ENCODE results near the gene SUCLG1. TPM values are rescaled to one million over a fixed set of nuclear protein-coding genes. Genes with fewer than 3 reads are reported as not detected.

SUCLG1 gene
- polyA plus RNA-seq, 2 of the 4 experiments (the other 2 are of a cell fraction): 90.0 to 144 TPM

DNA sequence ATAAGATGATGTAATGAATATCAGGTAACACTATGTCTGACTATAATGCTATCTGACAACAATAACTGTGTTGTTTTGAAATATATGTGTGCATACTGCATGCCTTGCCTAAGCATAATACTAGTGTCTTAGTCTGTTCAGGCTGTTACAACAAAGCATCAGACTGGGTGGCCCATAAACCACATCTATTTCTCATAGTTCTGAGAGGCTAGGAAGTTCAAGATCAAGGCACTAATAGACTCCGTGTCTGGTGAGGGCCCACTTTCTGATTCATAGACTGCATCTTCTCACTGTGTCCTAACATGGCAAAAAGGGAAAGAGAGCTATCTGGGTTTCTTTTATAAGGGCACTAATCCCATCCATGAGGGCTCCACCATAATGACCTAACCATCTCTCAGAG is 80.1 kb downstream of the SUCLG1 start:
- TF ChIP-seq, protein P1, sequence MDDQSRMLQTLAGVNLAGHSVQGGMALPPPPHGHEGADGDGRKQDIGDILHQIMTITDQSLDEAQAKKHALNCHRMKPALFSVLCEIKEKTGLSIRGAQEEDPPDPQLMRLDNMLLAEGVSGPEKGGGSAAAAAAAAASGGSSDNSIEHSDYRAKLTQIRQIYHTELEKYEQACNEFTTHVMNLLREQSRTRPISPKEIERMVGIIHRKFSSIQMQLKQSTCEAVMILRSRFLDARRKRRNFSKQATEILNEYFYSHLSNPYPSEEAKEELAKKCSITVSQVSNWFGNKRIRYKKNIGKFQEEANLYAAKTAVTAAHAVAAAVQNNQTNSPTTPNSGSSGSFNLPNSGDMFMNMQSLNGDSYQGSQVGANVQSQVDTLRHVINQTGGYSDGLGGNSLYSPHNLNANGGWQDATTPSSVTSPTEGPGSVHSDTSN (IDR thresholded peaks at IDR 0.05): no peak
- TF ChIP-seq SREBF2 (IDR thresholded peaks at IDR 0.05) (no peak), POLR2A (IDR thresholded peaks at IDR 0.05; ENCODE audit: low read length) (no peak), EP300 (IDR thresholded peaks at IDR 0.05) (no peak), HOXB5 (CRISPR knock-in tag; IDR thresholded peaks at IDR 0.05) (no peak), CHD2 (IDR thresholded peaks at IDR 0.05; ENCODE audit: low read length, partially characterized antibody) (no peak), TP53 (CRISPR knock-in tag; IDR thresholded peaks at IDR 0.05) (no peak), KDM5A (IDR thresholded peaks at IDR 0.05) (no peak)
- TF ChIP-seq, protein P2, sequence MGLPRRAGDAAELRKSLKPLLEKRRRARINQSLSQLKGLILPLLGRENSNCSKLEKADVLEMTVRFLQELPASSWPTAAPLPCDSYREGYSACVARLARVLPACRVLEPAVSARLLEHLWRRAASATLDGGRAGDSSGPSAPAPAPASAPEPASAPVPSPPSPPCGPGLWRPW (IDR thresholded peaks at IDR 0.05): no peak
- DNase-seq (ENCODE audit: low read depth in 1 of 2, low spot score in 1 of 2): no peak
- ChIA-PET CTCF (no interaction called here), POLR2A (no interaction called here)
- H3K9me3 ChIP-seq: no peaks in the 10 kb centered on the region
- FAIRE-seq: no peak
- no peaks in the 10 kb centered on the region for H3K4me1 ChIP-seq
- no peak overlapping the region for H3K4me3 ChIP-seq
- WGBS (ENCODE audit: missing lambda C conversion rate): 10% methylated on average over 1 of the region's 1 CpG
- H3K27ac ChIP-seq: no peak overlapping the region
- ATAC-seq: no peak
- H3K4me2 ChIP-seq: no peak overlapping the region

DNA sequence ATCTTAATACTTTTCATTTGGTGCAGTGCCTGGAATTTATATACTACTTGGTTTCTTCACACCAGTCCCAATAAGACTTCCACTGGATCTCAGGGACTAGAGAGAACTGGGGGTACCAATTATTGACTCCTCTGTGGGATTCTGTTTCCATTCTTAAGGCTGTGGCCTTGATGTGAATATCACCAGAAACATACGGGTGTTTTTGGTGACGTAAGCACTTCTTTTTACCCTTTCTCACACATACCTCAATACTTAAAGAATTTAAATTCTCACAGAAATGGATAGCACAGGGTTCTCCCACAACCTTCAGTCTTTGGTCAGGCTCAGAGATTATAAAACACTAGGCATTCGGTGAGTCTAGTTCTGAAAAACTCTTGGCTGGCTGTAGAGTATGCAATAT is 84.1 kb downstream of the SUCLG1 start:
- Histone ChIP-seq H3K9me3 (no peaks in the 10 kb centered on the region), H3K27ac (no peak overlapping the region), H3K4me3 (no peak overlapping the region), H3K4me2 (no peak overlapping the region), H3K4me1 (no peaks in the 10 kb centered on the region)
- DNase-seq (ENCODE audit: low read depth in 1 of 2, low spot score in 1 of 2) (no peak), ATAC-seq (no peak), FAIRE-seq (no peak)
- no peak for TF ChIP-seq HEYL (CRISPR knock-in tag; IDR thresholded peaks at IDR 0.05)
- no peak for TF ChIP-seq MAFK (IDR thresholded peaks at IDR 0.05; ENCODE audit: partially characterized antibody)
- ChIA-PET CTCF (no interaction called here), POLR2A (no interaction called here)
- 42% methylated on average over 3 of the region's 3 CpGs for WGBS (ENCODE audit: missing lambda C conversion rate)

DNA sequence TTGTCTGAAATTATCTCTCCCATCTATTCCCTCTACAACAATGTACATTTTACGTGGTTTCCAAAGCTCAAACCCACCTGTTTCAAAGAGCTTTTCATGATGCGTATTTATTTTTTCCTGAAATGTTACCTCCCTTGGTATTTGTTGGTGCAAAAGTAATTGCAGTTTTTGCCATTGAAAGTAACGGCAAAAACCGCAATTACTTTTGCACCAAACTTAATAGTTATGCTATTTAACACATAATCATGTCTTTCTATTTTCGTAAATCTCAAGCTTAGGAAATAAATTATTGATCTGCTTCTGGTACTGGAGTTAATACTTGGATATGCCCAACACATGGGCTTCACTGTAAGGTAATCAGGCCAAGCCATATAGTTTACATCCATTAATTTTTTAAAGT is 85.2 kb downstream of the SUCLG1 start:
- H3K4me1 ChIP-seq: no peaks in the 10 kb centered on the region
- no peak overlapping the region for H3K27ac ChIP-seq
- H3K9me3 ChIP-seq: no peaks in the 10 kb centered on the region
- TF ChIP-seq ESRRA (IDR thresholded peaks at IDR 0.05; ENCODE audit: borderline replicate concordance, low read length) (no peak), FOSB (CRISPR knock-in tag; IDR thresholded peaks at IDR 0.05) (no peak), EHF (CRISPR knock-in tag; IDR thresholded peaks at IDR 0.05) (no peak), TP53 (CRISPR knock-in tag; IDR thresholded peaks at IDR 0.05) (no peak), NFE2L2 (conservative IDR thresholded peaks at IDR 0.05; ENCODE audit: low read length) (no peak), JUNB (IDR thresholded peaks at IDR 0.05) (no peak), CHD4 (IDR thresholded peaks at IDR 0.05; ENCODE audit: borderline replicate concordance) (no peak), MYC (IDR thresholded peaks at IDR 0.05; ENCODE audit: borderline replicate concordance, low read length) (no peak), FOXS1 (CRISPR knock-in tag; IDR thresholded peaks at IDR 0.05) (no peak), HOXA7 (CRISPR knock-in tag; IDR thresholded peaks at IDR 0.05) (no peak), RCOR1 (IDR thresholded peaks at IDR 0.05; ENCODE audit: low read depth, low read length) (no peak), KDM1A (IDR thresholded peaks at IDR 0.05; ENCODE audit: low read depth) (no peak), MAZ (IDR thresholded peaks at IDR 0.05; ENCODE audit: borderline replicate concordance, low read depth, low read length) (no peak), BHLHE40 (IDR thresholded peaks at IDR 0.05; ENCODE audit: low read depth, low read length) (no peak)
- TF ChIP-seq, protein P3, sequence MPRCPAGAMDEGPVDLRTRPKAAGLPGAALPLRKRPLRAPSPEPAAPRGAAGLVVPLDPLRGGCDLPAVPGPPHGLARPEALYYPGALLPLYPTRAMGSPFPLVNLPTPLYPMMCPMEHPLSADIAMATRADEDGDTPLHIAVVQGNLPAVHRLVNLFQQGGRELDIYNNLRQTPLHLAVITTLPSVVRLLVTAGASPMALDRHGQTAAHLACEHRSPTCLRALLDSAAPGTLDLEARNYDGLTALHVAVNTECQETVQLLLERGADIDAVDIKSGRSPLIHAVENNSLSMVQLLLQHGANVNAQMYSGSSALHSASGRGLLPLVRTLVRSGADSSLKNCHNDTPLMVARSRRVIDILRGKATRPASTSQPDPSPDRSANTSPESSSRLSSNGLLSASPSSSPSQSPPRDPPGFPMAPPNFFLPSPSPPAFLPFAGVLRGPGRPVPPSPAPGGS (IDR thresholded peaks at IDR 0.05): no peak
- TF ChIP-seq, protein P4, sequence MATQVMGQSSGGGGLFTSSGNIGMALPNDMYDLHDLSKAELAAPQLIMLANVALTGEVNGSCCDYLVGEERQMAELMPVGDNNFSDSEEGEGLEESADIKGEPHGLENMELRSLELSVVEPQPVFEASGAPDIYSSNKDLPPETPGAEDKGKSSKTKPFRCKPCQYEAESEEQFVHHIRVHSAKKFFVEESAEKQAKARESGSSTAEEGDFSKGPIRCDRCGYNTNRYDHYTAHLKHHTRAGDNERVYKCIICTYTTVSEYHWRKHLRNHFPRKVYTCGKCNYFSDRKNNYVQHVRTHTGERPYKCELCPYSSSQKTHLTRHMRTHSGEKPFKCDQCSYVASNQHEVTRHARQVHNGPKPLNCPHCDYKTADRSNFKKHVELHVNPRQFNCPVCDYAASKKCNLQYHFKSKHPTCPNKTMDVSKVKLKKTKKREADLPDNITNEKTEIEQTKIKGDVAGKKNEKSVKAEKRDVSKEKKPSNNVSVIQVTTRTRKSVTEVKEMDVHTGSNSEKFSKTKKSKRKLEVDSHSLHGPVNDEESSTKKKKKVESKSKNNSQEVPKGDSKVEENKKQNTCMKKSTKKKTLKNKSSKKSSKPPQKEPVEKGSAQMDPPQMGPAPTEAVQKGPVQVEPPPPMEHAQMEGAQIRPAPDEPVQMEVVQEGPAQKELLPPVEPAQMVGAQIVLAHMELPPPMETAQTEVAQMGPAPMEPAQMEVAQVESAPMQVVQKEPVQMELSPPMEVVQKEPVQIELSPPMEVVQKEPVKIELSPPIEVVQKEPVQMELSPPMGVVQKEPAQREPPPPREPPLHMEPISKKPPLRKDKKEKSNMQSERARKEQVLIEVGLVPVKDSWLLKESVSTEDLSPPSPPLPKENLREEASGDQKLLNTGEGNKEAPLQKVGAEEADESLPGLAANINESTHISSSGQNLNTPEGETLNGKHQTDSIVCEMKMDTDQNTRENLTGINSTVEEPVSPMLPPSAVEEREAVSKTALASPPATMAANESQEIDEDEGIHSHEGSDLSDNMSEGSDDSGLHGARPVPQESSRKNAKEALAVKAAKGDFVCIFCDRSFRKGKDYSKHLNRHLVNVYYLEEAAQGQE (IDR thresholded peaks at IDR 0.05): no peak
- ChIA-PET POLR2A (no interaction called here), CTCF (interaction anchor here (1.0 kb wide), 1 partner anchor 14 kb away, joined by 3 read pairs; no protein-coding TSS in a partner anchor)
- FAIRE-seq (no peak), DNase-seq (ENCODE audit: low read depth in 1 of 2, low spot score in 1 of 2) (no peak), ATAC-seq (no peak)
- no peak overlapping the region for H3K4me3 ChIP-seq
- 15% methylated on average over 5 of the region's 5 CpGs for WGBS (ENCODE audit: missing lambda C conversion rate)
- H3K4me2 ChIP-seq: no peak overlapping the region
